Hepatocyte (in vitro differentiated cells): ENCODE data around the gene VWA3A. TPM values are rescaled to one million over a fixed set of nuclear protein-coding genes. Genes with fewer than 3 reads are reported as not detected.

ENCODE experiments used
- DNase-seq: peaks from one replicate; pipeline ENCODE4 v3.0.0-alpha.2; 2016; ENCODE audit warnings: low spot score
- H2AFZ ChIP-seq: fragments of 200-600 bp; sonication (generic); 2 replicates; pipeline ENCODE4 v1.6.0; 2016; ENCODE audit warnings: antibody characterized with exemption, mild to moderate bottlenecking
- H3K27ac ChIP-seq: fragments of 200-600 bp; sonication (generic); 2 replicates; pipeline ENCODE4 v1.5.1; 2016; ENCODE audit warnings: mild to moderate bottlenecking
- H3K27me3 ChIP-seq: fragments of 200-600 bp; sonication (generic); 2 replicates; pipeline ENCODE4 v1.6.1; 2016
- H3K36me3 ChIP-seq: fragments of 200-600 bp; sonication (generic); replicated peaks from 2 replicates; pipeline ENCODE4 v1.5.1; 2016; ENCODE audit warnings: low read depth; ENCODE audit not compliant: insufficient read depth
- H3K4me1 ChIP-seq: fragments of 200-600 bp; sonication (generic); 2 replicates; pipeline ENCODE4 v1.5.1; 2016; ENCODE audit warnings: mild to moderate bottlenecking, moderate library complexity; ENCODE audit not compliant: insufficient read depth
- H3K4me2 ChIP-seq: fragments of 200-600 bp; sonication (generic); 2 replicates; pipeline ENCODE4 v1.6.0; 2016
- H3K4me3 ChIP-seq: fragments of 200-600 bp; sonication (generic); 2 replicates; pipeline ENCODE4 v1.5.1; 2016; ENCODE audit warnings: mild to moderate bottlenecking
- H3K79me2 ChIP-seq: fragments of 200-600 bp; sonication (generic); 2 replicates; pipeline ENCODE4 v1.6.0; 2017; ENCODE audit warnings: mild to moderate bottlenecking
- H3K9me2 ChIP-seq: fragments of 200-600 bp; sonication (generic); replicated peaks from 2 replicates; pipeline ENCODE4 v1.6.0; 2017; ENCODE audit warnings: mild to moderate bottlenecking; ENCODE audit not compliant: insufficient read depth
- H3K9me3 ChIP-seq: fragments of 200-600 bp; sonication (generic); 2 replicates; pipeline ENCODE4 v1.5.1; 2016; ENCODE audit warnings: low read depth, mild to moderate bottlenecking
- H4K20me1 ChIP-seq: fragments of 200-600 bp; sonication (generic); 2 replicates; pipeline ENCODE4 v1.6.0; 2016; ENCODE audit warnings: mild to moderate bottlenecking; ENCODE audit not compliant: insufficient read depth, poor library complexity, severe bottlenecking
- CTCF ChIP-seq: fragments of 200-600 bp; sonication (generic); IDR thresholded peaks from 2 replicates; pipeline ENCODE4 v1.5.1; 2016; ENCODE audit warnings: antibody characterized with exemption, mild to moderate bottlenecking; ENCODE audit not compliant: poor library complexity
- EZH2 ChIP-seq: fragments of 200-600 bp; sonication (generic); IDR thresholded peaks from 2 replicates; pipeline ENCODE4 v1.6.1; 2016; ENCODE audit warnings: antibody characterized with exemption, mild to moderate bottlenecking, borderline replicate concordance
- EZH2phosphoT487 ChIP-seq: fragments of 200-600 bp; sonication (generic); IDR thresholded peaks from one replicate; pipeline ENCODE4 v1.6.1; 2018; ENCODE audit warnings: antibody characterized with exemption, mild to moderate bottlenecking, low read depth, moderate library complexity; ENCODE audit not compliant: unreplicated experiment, severe bottlenecking
- WGBS: methylation state at CpG from one replicate; pipeline ENCODE4 v1.1.6; 2016; ENCODE audit warnings: low lambda C conversion rate; ENCODE audit errors: missing lambda C conversion rate; 5-methylcytosine and 5-hydroxymethylcytosine counted together
- polyA plus RNA-seq: library from polyadenylated mRNA; unstranded; fragments of >200 nt; fragmentation: Nextera tagmentation; extraction: Ambion mirVana; gene quantifications from 2 replicates; pipeline ENCODE4 v1.2.1, GENCODE V29; 2016
- total RNA-seq: library from RNA; depleted of rRNA; stranded (reverse); fragments of >200 nt; gene quantifications from 2 replicates; pipeline ENCODE4 v1.2.3, GENCODE V29; 2014

Gene VWA3A
- total and polyA plus RNA-seq, 2 experiments from 2014 or later = 0.03 TPM; not detected in 1

GRCh38 chr16:22177968-22178930 is 85.9 kb downstream of the VWA3A start:
- Histone ChIP-seq H4K20me1 (no peaks in the 10 kb centered on the region), H3K4me2 (no peak overlapping the region), H3K4me3 (no peak overlapping the region), H3K79me2 (no peaks in the 10 kb centered on the region), H2AFZ (no peak overlapping the region), H3K36me3 (no peaks in the 10 kb centered on the region), H3K9me3 (no peaks in the 10 kb centered on the region), H3K27ac (no peak overlapping the region), H3K27me3 (no peaks in the 10 kb centered on the region), H3K9me2 (no peaks in the 10 kb centered on the region), H3K4me1 (no peaks in the 10 kb centered on the region)
- WGBS = 82% methylated on average over 18 of the region's 18 CpGs
- DNase-seq = no peak
- TF ChIP-seq EZH2 (no peak), CTCF (no peak), EZH2phosphoT487 (no peak)

GRCh38 chr16:22181426-22181825 is 89.1 kb downstream of the VWA3A start:
- H2AFZ ChIP-seq = no peak overlapping the region
- DNase-seq = no peak
- no peaks in the 10 kb centered on the region for H3K9me3 ChIP-seq
- H3K36me3 ChIP-seq = no peaks in the 10 kb centered on the region
- H3K27ac ChIP-seq = no peak overlapping the region
- no peaks in the 10 kb centered on the region for H3K27me3 ChIP-seq
- no peak overlapping the region for H3K4me3 ChIP-seq
- H3K4me1 ChIP-seq = no peaks in the 10 kb centered on the region
- no peaks in the 10 kb centered on the region for H3K79me2 ChIP-seq
- no peak for TF ChIP-seq CTCF
- TF ChIP-seq EZH2 = no peak
- TF ChIP-seq EZH2phosphoT487 = no peak
- H4K20me1 ChIP-seq = no peaks in the 10 kb centered on the region
- H3K4me2 ChIP-seq = no peak overlapping the region
- WGBS = 92% methylated on average over 11 of the region's 11 CpGs
- no peaks in the 10 kb centered on the region for H3K9me2 ChIP-seq

- Histone ChIP-seq H2AFZ (no peak overlapping the region), H3K9me2 (no peaks in the 10 kb centered on the region), H4K20me1 (no peaks in the 10 kb centered on the region), H3K36me3 (no peaks in the 10 kb centered on the region), H3K4me3 (no peak overlapping the region), H3K79me2 (no peaks in the 10 kb centered on the region), H3K4me1 (no peaks in the 10 kb centered on the region), H3K4me2 (no peak overlapping the region), H3K27me3 (no peaks in the 10 kb centered on the region), H3K27ac (no peak overlapping the region), H3K9me3 (no peaks in the 10 kb centered on the region)
- no peak for DNase-seq
- TF ChIP-seq EZH2phosphoT487 = no peak
- no peak for TF ChIP-seq CTCF
- no peak for TF ChIP-seq EZH2
- WGBS = 87% methylated on average over 7 of the region's 7 CpGs
Observed at GRCh38 chr16:22181843-22182242, 89.5 kb downstream of the VWA3A start.
